ENCODE data around the gene TNC. TPM values are rescaled to one million over a fixed set of nuclear protein-coding genes. Genes with fewer than 3 reads are reported as not detected.

TNC gene
- total RNA-seq, 4 donors from 2014 or later = 8.5 to 75.1 (median 45.4) TPM

DNA sequence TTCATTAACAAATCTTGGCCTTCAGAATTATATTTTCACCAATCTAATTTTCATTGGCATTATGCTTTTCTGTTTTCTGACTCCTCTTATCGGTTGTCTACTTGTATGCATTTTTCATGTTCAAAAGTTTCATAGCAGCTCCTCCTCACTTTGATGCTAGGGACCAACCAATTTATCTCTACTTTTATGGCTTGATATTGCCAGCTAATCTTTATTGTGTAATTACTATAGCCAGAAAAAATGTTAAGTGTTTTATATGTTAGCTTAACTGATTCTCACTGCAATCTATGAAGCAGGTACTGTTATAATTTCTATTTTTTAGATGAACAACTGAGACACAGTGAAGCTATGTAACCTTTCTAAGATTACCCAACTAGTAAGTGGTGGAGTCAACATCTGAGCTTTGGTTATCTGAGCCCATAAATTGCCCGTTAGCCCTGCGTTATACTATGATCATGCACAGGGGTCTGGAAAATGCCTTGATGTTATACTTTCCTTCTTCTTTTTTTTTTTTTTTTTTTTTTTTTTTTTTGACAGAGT lies 34.4 kb upstream of the TNC start:
- Histone ChIP-seq H3K9me3 (no peaks in the 10 kb centered on the region), H3K27ac (no peak overlapping the region), H3K27me3 (no peaks in the 10 kb centered on the region), H3K4me3 (no peak overlapping the region), H3K36me3 (no peaks in the 10 kb centered on the region), H3K4me1 (peaks cover 0 to 9% (median 9%) of the 10 kb centered on the region in 3 donors)
- no peak for TF ChIP-seq POLR2A (IDR thresholded peaks at IDR 0.05)
- intact Hi-C loops (cut with DNase I) = no loop called here
- DNase-seq = no peak
- WGBS, 2 donors = 85 to 97% methylated on average over 3 of the region's 3 CpGs

DNA sequence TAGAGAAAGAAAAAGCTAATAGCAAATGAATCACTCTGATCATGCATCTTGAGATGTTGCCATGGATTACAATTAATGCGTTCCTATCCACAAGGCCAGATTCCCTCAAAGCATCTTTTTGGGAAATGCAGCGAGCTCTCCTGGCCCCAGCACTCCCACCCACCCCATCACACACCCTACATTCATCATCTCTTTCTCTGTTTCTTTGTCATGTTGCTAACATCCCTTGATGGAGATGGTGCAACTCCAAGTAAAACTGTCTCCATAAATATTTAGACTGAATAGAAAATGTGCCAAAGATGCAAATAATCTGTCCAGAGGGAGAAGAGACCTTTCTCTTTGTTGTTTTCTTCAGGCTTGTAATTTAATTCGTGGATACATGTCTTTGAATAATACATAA lies 30.8 kb upstream of the TNC start:
- TF ChIP-seq, protein P1, sequence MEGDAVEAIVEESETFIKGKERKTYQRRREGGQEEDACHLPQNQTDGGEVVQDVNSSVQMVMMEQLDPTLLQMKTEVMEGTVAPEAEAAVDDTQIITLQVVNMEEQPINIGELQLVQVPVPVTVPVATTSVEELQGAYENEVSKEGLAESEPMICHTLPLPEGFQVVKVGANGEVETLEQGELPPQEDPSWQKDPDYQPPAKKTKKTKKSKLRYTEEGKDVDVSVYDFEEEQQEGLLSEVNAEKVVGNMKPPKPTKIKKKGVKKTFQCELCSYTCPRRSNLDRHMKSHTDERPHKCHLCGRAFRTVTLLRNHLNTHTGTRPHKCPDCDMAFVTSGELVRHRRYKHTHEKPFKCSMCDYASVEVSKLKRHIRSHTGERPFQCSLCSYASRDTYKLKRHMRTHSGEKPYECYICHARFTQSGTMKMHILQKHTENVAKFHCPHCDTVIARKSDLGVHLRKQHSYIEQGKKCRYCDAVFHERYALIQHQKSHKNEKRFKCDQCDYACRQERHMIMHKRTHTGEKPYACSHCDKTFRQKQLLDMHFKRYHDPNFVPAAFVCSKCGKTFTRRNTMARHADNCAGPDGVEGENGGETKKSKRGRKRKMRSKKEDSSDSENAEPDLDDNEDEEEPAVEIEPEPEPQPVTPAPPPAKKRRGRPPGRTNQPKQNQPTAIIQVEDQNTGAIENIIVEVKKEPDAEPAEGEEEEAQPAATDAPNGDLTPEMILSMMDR (IDR thresholded peaks at IDR 0.05) = no peak
- TF ChIP-seq POLR2A (IDR thresholded peaks at IDR 0.05) = no peak
- H3K9me3 ChIP-seq = no peaks in the 10 kb centered on the region
- no peaks in the 10 kb centered on the region for H3K36me3 ChIP-seq
- H3K27me3 ChIP-seq = no peaks in the 10 kb centered on the region
- WGBS, 2 donors = 60 to 66% methylated on average over 3 of the region's 3 CpGs
- DNase-seq = no peak
- peak overlapping the region in 1 of 4 donors; percentile 57 for H3K27ac ChIP-seq
- peaks cover 0 to 3% (median 0%) of the 10 kb centered on the region in 3 donors for H3K4me1 ChIP-seq
- intact Hi-C loops (cut with DNase I) = no loop called here
- no peak overlapping the region for H3K4me3 ChIP-seq

GRCh38 chr9:115146581-115147021 lies 28.6 kb upstream of the TNC start:
- no peaks in the 10 kb centered on the region for H3K36me3 ChIP-seq
- intact Hi-C loops (cut with DNase I) = no loop called here
- H3K4me3 ChIP-seq = no peak overlapping the region
- no peaks in the 10 kb centered on the region for H3K9me3 ChIP-seq
- no peak for DNase-seq
- H3K27ac ChIP-seq = peak overlapping the region in 3 of 4 donors; percentile 57 to 76 (median 65)
- H3K4me1 ChIP-seq = peaks cover 0 to 3% (median 0%) of the 10 kb centered on the region in 3 donors
- H3K27me3 ChIP-seq = no peaks in the 10 kb centered on the region
- TF ChIP-seq POLR2A (IDR thresholded peaks at IDR 0.05) = no peak
- TF ChIP-seq, protein P1 (IDR thresholded peaks at IDR 0.05) = no peak
- 36 to 51% methylated on average over 4 of the region's 4 CpGs for WGBS, 2 donors

DNA sequence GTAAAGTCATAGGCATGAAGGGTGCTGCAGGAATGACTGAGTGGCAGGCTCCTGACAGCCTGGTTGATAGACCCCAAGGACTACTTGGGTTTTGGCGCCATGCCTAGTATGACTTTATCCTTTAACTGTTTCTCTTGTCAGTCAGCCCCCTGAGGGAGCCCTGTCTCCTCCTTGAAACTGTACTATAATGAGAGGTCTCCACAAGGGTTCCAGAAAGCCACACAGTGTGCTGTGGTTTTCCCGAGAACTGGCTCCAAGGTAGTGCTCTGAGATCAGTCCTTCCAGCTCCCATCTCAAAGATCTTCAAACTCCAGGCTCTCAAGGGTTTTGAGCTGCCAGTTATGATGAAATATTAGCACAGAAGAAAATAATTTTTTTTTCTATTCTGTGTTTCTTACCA lies 26.7 kb upstream of the TNC start:
- no peak for DNase-seq
- Histone ChIP-seq H3K27ac (no peak overlapping the region), H3K9me3 (no peaks in the 10 kb centered on the region), H3K27me3 (no peaks in the 10 kb centered on the region), H3K4me1 (peaks cover 0 to 3% (median 0%) of the 10 kb centered on the region in 3 donors), H3K36me3 (no peaks in the 10 kb centered on the region), H3K4me3 (no peak overlapping the region)
- intact Hi-C loops (cut with DNase I) = no loop called here
- 83 to 91% methylated on average over 2 of the region's 2 CpGs for WGBS, 2 donors
- no peak for TF ChIP-seq POLR2A (IDR thresholded peaks at IDR 0.05)
- TF ChIP-seq, protein P1 (IDR thresholded peaks at IDR 0.05) = no peak

DNA sequence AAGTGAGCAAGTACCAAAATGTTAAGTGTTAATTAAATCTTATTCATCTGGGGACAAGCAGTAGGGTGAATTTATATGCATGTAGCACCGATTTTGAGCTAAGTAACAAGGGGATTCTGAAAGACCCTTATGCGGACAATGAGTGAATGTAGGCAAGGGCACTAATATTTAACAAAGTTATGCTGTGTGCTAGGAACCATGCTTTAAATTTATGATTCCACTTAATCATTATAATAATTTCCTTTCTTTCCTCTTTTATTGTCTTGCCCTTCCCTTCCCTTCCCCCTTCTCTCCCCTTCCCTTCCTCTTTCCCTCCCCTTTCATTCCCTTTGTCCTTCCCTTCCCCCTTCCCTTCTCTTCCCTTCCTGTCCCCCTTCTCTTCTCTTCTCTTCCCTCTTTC lies 25.7 kb upstream of the TNC start:
- no peak for DNase-seq
- no peak for TF ChIP-seq POLR2A (IDR thresholded peaks at IDR 0.05)
- TF ChIP-seq, protein P1 (IDR thresholded peaks at IDR 0.05) = no peak
- Histone ChIP-seq H3K36me3 (no peaks in the 10 kb centered on the region), H3K4me3 (no peak overlapping the region), H3K9me3 (no peaks in the 10 kb centered on the region), H3K4me1 (peaks cover 0 to 3% (median 0%) of the 10 kb centered on the region in 3 donors), H3K27ac (no peak overlapping the region), H3K27me3 (no peaks in the 10 kb centered on the region)
- 63 to 74% methylated on average over 2 of the region's 2 CpGs for WGBS, 2 donors
- intact Hi-C loops (cut with DNase I) = no loop called here
